ENCODE measurements around the gene EHBP1L1. TPM values are rescaled to one million over a fixed set of nuclear protein-coding genes. Genes with fewer than 3 reads are reported as not detected.

Gene EHBP1L1
- total and polyA plus RNA-seq, 2 of the 13 experiments (the other 11 are each of a cell fraction or from before 2014, with no cell fraction given), result 8.3 to 10.6 TPM

GRCh38 chr11:65615229-65615949 lies 39.5 kb downstream of the EHBP1L1 start, which contains the start of gene PCNX3 (continued):
- no peak for TF ChIP-seq ATF5 (CRISPR knock-in tag; IDR thresholded peaks at IDR 0.05; ENCODE audit: low read depth)
- TF ChIP-seq AFF4 (CRISPR knock-in tag; IDR thresholded peaks at IDR 0.05), result no peak
- TF ChIP-seq SNAPC2 (CRISPR knock-in tag; IDR thresholded peaks at IDR 0.05), result no peak
- no peak for TF ChIP-seq ZNF589 (CRISPR knock-in tag; conservative IDR thresholded peaks at IDR 0.05)
- TF ChIP-seq GTF3A (CRISPR knock-in tag; conservative IDR thresholded peaks at IDR 0.05), result 0 out of 2 replicates have a peak, but pooled peaks have one; percentile 3
- TF ChIP-seq DMTF1 (CRISPR knock-in tag; IDR thresholded peaks at IDR 0.05), result no peak
- no peak for TF ChIP-seq HOXD1 (CRISPR knock-in tag; IDR thresholded peaks at IDR 0.05)
- TF ChIP-seq ARNTL (CRISPR knock-in tag; IDR thresholded peaks at IDR 0.05), result no peak
- TF ChIP-seq NPAS2 (CRISPR knock-in tag; IDR thresholded peaks at IDR 0.05; ENCODE audit: borderline replicate concordance), result no peak
- TF ChIP-seq JDP2 (CRISPR knock-in tag; IDR thresholded peaks at IDR 0.05; ENCODE audit: borderline replicate concordance), result no peak
- TF ChIP-seq MTF1 (CRISPR knock-in tag; IDR thresholded peaks at IDR 0.05), result no peak
- no peak for TF ChIP-seq CAMTA2 (CRISPR knock-in tag; IDR thresholded peaks at IDR 0.05; ENCODE audit: borderline replicate concordance)
- peak; percentile 43 for TF ChIP-seq PAXIP1 (CRISPR knock-in tag; conservative IDR thresholded peaks at IDR 0.05)
- peak; percentile 85; the same call in 1 of the 2 replicates for TF ChIP-seq YEATS2 (CRISPR knock-in tag; IDR thresholded peaks at IDR 0.05; ENCODE audit: borderline replicate concordance)
- TF ChIP-seq ZNF619 (CRISPR knock-in tag; IDR thresholded peaks at IDR 0.05), result no peak
- TF ChIP-seq BCL3 (CRISPR knock-in tag; IDR thresholded peaks at IDR 0.05), result 0 out of 2 replicates have a peak, but pooled peaks have one; percentile 31
- TF ChIP-seq CBX2 (IDR thresholded peaks at IDR 0.05; ENCODE audit: low read depth, low read length), result no peak
- TF ChIP-seq CBX2 (CRISPR knock-in tag; IDR thresholded peaks at IDR 0.05; ENCODE audit: low read depth), result no peak

All from HepG2 (cell line).